Prostate gland (tissue), 2 donors: ENCODE results near the gene DLGAP4.

ENCODE experiments used
- POLR2AphosphoS5 ChIP-seq: sonication (generic); formaldehyde crosslinking; IDR thresholded peaks from one replicate; pipeline ENCODE4 v1.6.1; 2017; ENCODE audit warnings: antibody characterized with exemption
- TF ChIP-seq, protein P1 (sequence below), 4 experiments: fragments of 200-600 bp in 2 of 4; fragments of 450-650 bp in 2 of 4; sonication (generic) in 2 of 4; IDR thresholded peaks; 1 replicate in 3 of 4; 2 replicates in 1 of 4; pipeline ENCODE4 v1.5.1; 2016 to 2019; ENCODE audit warnings: antibody characterized with exemption in 4 of 4, mild to moderate bottlenecking in 2 of 4, moderate library complexity in 2 of 4

DNA sequence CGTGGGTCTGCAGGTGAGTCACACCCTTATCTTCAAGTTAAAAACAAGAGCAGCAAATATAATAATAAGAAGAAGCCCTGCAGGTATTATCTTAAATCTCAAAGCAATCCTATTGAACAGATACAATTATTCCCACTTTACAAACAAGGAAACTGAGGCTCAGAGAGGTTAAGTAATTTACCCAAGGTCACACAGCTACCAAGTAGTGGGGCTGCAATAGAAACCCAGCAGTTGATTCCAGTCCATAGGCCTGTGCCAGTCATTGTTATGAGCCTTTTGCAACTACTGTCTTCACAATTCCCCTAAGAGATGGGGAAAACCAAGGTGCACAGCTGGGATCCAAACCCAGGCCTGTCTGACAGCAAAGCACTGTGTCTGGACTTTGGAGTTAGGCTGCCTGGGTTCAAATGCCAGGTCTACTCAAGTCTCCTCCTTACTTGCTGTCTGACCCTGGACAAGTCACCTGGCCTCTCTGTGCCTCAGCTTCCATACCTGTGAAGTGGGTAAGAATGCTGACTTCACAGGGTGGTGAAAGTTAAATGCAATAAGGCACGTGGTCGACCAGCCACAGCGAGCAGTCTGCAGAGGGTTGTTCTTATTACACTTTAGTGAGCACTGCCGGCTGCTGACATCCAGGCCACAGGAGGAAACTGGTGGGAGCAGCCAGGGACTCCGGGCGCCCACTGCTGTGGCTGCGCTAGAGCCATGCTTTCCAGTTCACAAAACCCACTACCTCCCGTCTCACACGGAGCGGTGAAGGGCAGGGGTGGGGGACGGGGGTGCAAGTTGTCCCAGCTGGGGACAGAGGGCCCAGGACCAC is 241.3 kb downstream of the DLGAP4 start:
- TF ChIP-seq POLR2AphosphoS5, result no peak
- TF ChIP-seq, protein P1, sequence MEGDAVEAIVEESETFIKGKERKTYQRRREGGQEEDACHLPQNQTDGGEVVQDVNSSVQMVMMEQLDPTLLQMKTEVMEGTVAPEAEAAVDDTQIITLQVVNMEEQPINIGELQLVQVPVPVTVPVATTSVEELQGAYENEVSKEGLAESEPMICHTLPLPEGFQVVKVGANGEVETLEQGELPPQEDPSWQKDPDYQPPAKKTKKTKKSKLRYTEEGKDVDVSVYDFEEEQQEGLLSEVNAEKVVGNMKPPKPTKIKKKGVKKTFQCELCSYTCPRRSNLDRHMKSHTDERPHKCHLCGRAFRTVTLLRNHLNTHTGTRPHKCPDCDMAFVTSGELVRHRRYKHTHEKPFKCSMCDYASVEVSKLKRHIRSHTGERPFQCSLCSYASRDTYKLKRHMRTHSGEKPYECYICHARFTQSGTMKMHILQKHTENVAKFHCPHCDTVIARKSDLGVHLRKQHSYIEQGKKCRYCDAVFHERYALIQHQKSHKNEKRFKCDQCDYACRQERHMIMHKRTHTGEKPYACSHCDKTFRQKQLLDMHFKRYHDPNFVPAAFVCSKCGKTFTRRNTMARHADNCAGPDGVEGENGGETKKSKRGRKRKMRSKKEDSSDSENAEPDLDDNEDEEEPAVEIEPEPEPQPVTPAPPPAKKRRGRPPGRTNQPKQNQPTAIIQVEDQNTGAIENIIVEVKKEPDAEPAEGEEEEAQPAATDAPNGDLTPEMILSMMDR (IDR thresholded peaks at IDR 0.05), result no peak
